Measurements from ENCODE around the gene RAB14.
A peak's percentile ranks its signal among the peaks of the same experiment; 100 is the strongest.

Gene RAB14

DNA sequence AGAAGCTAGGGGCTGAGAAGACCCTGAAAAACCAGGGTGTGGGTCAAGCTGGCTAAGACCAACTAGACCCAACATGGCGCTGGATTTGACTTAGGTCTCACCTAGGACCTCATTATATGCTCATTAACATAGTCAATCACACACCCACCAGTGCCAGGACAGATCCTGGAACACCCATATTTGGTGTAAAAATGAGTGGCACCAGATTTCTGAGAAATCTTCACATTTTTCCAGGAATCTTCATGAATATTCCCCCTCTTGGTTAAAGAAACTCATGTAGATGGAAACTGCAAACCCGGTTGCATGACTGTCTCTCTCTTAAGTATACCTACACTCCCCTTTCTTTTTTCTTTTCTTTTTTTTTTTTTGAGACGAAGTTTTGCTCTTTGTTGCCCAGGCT, 17.9 kb upstream of the RAB14 start:
- no peak overlapping the region for H3K4me3 ChIP-seq (ENCODE audit: low read depth, low read length)
- DNase-seq (ENCODE audit: low read depth): no peak
- TF ChIP-seq CTCF (conservative IDR thresholded peaks at IDR 0.05; ENCODE audit: low read depth, low read length): no peak

- DNase-seq (ENCODE audit: low read depth): no peak
- TF ChIP-seq CTCF (conservative IDR thresholded peaks at IDR 0.05; ENCODE audit: low read depth, low read length): no peak
Observed at GRCh38 chr9:121218357-121219027, 16.8 kb upstream of the RAB14 start.

GRCh38 chr9:121217609-121218292, 16.1 kb upstream of the RAB14 start:
- TF ChIP-seq CTCF (conservative IDR thresholded peaks at IDR 0.05; ENCODE audit: low read depth, low read length): no peak
- DNase-seq (ENCODE audit: low read depth): peak; percentile 39
- no peak overlapping the region for H3K4me3 ChIP-seq (ENCODE audit: low read depth, low read length)

More at GRCh38 chr9:121218357-121219027, 16.8 kb upstream of the RAB14 start:
- H3K4me3 ChIP-seq (ENCODE audit: low read depth, low read length): no peak overlapping the region

- no peak overlapping the region for H3K4me3 ChIP-seq (ENCODE audit: low read depth, low read length)
- TF ChIP-seq CTCF (conservative IDR thresholded peaks at IDR 0.05; ENCODE audit: low read depth, low read length): no peak
- no peak for DNase-seq (ENCODE audit: low read depth)
Observed at GRCh38 chr9:121216271-121216805, 14.7 kb upstream of the RAB14 start.

DNA sequence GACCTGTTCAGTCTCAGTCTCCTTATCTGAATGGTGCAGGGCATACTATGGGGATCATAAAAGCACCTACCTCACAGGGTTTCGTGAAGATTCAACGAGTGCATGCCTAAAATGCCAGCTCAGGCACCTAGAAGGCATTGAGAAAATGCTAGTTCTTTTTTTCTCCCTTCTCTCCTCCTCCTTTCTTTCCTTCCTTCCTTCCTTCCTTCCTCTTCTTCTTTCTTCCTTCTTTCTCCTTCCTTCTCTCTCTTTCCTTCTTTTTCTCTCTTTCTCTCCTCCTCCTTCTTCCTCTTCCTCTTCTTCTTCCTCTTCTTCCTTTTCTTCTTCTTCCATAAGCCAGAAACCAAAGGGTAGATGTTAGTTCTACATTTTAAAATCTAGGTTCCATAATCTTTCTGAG, 12.3 kb upstream of the RAB14 start:
- no peak for DNase-seq (ENCODE audit: low read depth)
- no peak for TF ChIP-seq CTCF (conservative IDR thresholded peaks at IDR 0.05; ENCODE audit: low read depth, low read length)
- H3K4me3 ChIP-seq (ENCODE audit: low read depth, low read length): no peak overlapping the region

- TF ChIP-seq CTCF (conservative IDR thresholded peaks at IDR 0.05; ENCODE audit: low read depth, low read length): peak; percentile 100
- peak; percentile 92 for DNase-seq (ENCODE audit: low read depth)
- no peak overlapping the region for H3K4me3 ChIP-seq (ENCODE audit: low read depth, low read length)
Observed at GRCh38 chr9:121213136-121213806, 11.6 kb upstream of the RAB14 start.

Data from choroid plexus epithelial cell (primary cell).